ENCODE measurements around the gene CEP112. TPM values are rescaled to one million over a fixed set of nuclear protein-coding genes. Genes with fewer than 3 reads are reported as not detected.
"Not testable (repeated sequence)": the region's sequence is repeated elsewhere in the genome, so short reads cannot be mapped to it uniquely, and the experiment has no call there.

CEP112 gene
- total and polyA plus RNA-seq, 8 donors: 15.1 to 23.8 (median 19.7) TPM

DNA sequence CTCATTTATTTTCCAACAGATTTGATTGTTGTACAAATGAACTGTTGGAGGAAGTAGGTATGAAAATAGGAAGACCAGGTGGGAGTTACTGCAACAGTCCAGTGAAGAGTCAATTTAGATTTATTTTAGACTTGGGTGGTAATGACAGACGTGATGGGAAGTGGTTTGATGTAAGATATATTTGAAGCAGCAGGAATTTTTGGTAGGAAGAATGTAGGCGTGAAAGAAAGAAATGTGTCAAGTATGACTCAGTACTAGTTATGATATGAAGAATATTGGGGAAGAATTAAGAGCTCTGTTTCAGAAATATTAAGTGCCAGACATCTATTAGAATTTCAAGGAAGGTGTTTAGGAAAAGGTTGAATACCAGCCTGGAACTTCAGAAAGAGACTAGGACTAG, 382.6 kb downstream of the CEP112 start:
- ATAC-seq: no peak
- peaks cover 0 to 16% of the 10 kb centered on the region in 2 donors for H3K9me3 ChIP-seq
- intact Hi-C loops (cut with DNase I): no loop called here
- H3K36me3 ChIP-seq: no peaks in the 10 kb centered on the region
- H3K4me1 ChIP-seq: no peaks in the 10 kb centered on the region
- H3K27me3 ChIP-seq: no peaks in the 10 kb centered on the region
- no peak overlapping the region for H3K4me3 ChIP-seq
- DNase-seq: no peak
- TF ChIP-seq, protein P1, sequence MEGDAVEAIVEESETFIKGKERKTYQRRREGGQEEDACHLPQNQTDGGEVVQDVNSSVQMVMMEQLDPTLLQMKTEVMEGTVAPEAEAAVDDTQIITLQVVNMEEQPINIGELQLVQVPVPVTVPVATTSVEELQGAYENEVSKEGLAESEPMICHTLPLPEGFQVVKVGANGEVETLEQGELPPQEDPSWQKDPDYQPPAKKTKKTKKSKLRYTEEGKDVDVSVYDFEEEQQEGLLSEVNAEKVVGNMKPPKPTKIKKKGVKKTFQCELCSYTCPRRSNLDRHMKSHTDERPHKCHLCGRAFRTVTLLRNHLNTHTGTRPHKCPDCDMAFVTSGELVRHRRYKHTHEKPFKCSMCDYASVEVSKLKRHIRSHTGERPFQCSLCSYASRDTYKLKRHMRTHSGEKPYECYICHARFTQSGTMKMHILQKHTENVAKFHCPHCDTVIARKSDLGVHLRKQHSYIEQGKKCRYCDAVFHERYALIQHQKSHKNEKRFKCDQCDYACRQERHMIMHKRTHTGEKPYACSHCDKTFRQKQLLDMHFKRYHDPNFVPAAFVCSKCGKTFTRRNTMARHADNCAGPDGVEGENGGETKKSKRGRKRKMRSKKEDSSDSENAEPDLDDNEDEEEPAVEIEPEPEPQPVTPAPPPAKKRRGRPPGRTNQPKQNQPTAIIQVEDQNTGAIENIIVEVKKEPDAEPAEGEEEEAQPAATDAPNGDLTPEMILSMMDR (IDR thresholded peaks at IDR 0.05): no peak
- H3K27ac ChIP-seq: no peak overlapping the region

DNA sequence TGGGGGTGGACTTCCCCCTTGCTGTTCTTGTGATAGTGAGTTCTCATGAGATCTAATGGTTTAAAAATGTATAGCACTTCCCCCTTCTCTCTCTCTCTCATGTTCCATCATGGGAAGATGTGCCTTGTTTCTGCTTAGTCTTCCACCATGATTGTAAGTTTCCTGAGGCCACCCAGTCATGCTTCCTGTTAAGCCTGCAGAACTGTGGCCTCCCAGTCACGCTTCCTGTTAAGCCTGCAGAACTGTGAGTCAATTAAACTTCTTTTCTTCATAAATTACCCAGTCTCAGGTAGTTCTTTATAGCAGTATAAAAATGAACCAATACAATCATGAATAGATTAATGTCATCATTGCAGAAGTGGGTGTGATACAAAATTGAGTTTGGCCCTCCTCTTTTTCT, 383.4 kb downstream of the CEP112 start:
- H3K4me3 ChIP-seq; ATAC-seq; H3K4me1 ChIP-seq; DNase-seq; H3K27me3 ChIP-seq; intact Hi-C loops (cut with DNase I); H3K27ac ChIP-seq; H3K36me3 ChIP-seq: not testable (repeated sequence)
- peaks cover 0 to 16% of the 10 kb centered on the region in 2 donors for H3K9me3 ChIP-seq

DNA sequence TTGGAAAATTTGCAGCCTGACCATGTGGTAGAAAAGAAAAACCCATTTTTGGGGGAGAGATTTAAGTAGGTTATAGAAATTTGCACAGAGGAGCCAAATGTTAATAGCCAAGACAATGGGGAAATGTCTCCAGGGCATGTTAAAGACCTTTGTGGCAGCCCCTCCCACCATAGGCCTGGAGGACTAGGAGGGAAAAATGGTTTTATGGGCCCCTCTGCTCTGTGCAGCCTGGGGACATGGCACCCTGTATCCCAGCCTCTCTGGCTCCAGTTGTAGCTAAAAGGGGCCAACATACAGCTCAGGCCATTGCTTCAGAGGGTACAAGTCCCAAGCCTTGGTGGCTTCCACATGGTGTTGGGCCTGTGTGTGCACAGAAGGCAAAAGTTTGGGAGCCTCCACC, 384.6 kb downstream of the CEP112 start:
- Histone ChIP-seq H3K4me1 (no peaks in the 10 kb centered on the region), H3K9me3 (peaks cover 0 to 20% of the 10 kb centered on the region in 2 donors), H3K36me3 (no peaks in the 10 kb centered on the region), H3K4me3 (no peak overlapping the region), H3K27ac (no peak overlapping the region), H3K27me3 (no peaks in the 10 kb centered on the region)
- no peak for ATAC-seq
- TF ChIP-seq, protein P1 (IDR thresholded peaks at IDR 0.05): no peak
- intact Hi-C loops (cut with DNase I): no loop called here
- DNase-seq: no peak

DNA sequence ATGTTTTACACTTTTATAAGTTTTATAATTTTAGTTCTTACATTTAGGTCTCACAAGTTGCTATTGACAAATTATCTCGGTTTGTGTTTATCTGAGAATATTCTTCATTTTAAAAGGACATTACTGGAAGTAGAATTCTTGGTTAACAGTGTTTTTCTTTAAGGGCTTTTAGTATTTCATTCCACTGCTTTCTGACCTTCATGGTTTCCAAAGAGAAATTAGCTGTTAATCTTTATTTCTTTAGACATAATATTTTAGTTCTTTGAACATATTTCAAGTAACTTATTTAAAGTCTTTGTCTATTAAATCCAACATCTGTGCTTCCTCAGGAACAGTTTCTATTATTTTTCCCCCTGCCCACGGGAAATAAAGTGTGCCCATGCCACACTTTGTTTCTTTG, 390.4 kb downstream of the CEP112 start:
- Histone ChIP-seq H3K9me3 (peaks cover 0 to 15% of the 10 kb centered on the region in 2 donors), H3K27ac (no peak overlapping the region), H3K4me3 (no peak overlapping the region), H3K4me1 (no peaks in the 10 kb centered on the region), H3K27me3 (no peaks in the 10 kb centered on the region), H3K36me3 (no peaks in the 10 kb centered on the region)
- TF ChIP-seq, protein P1 (IDR thresholded peaks at IDR 0.05): no peak
- intact Hi-C loops (cut with DNase I): no loop called here
- DNase-seq: no peak
- ATAC-seq: no peak

- Histone ChIP-seq H3K27ac (no peak overlapping the region), H3K27me3 (no peaks in the 10 kb centered on the region), H3K36me3 (no peaks in the 10 kb centered on the region), H3K9me3 (peaks cover 0 to 15% of the 10 kb centered on the region in 2 donors), H3K4me3 (no peak overlapping the region), H3K4me1 (no peaks in the 10 kb centered on the region)
- ATAC-seq: no peak
- intact Hi-C loops (cut with DNase I): no loop called here
- TF ChIP-seq, protein P1 (IDR thresholded peaks at IDR 0.05): no peak
- DNase-seq: no peak
Observed at GRCh38 chr17:65800655-65801054, 391.3 kb downstream of the CEP112 start.

- Histone ChIP-seq H3K27ac (no peak overlapping the region), H3K4me3 (no peak overlapping the region), H3K27me3 (no peaks in the 10 kb centered on the region), H3K36me3 (no peaks in the 10 kb centered on the region), H3K9me3 (peaks cover 0 to 15% of the 10 kb centered on the region in 2 donors), H3K4me1 (no peaks in the 10 kb centered on the region)
- TF ChIP-seq, protein P1 (IDR thresholded peaks at IDR 0.05): no peak
- ATAC-seq: no peak
- intact Hi-C loops (cut with DNase I): no loop called here
- DNase-seq: no peak
Observed at GRCh38 chr17:65799869-65800268, 392.1 kb downstream of the CEP112 start.

Data from left lung (tissue), 10 donors.